Smooth muscle cell (in vitro differentiated cells): ENCODE results near the gene PDCD2L. TPM values are rescaled to one million over a fixed set of nuclear protein-coding genes. Genes with fewer than 3 reads are reported as not detected.

ENCODE experiments used
- DNase-seq: peaks from one replicate; lab custom pipeline; 2025; ENCODE audit not compliant: unreplicated experiment; lab: John Stamatoyannopoulos, UW
- H2AFZ ChIP-seq: fragments of 200-600 bp; sonication (generic); 2 replicates; pipeline ENCODE4 v1.6.0; 2016; ENCODE audit warnings: antibody characterized with exemption, low read depth, mild to moderate bottlenecking
- H3F3A ChIP-seq: fragments of 200-600 bp; sonication (generic); 2 replicates; pipeline ENCODE4 v1.6.0; 2017; ENCODE audit warnings: antibody characterized with exemption, low read depth
- H3K27ac ChIP-seq: fragments of 200-600 bp; sonication (generic); 2 replicates; pipeline ENCODE4 v1.5.1; 2016; ENCODE audit warnings: low read depth, mild to moderate bottlenecking
- H3K27me3 ChIP-seq: fragments of 200-600 bp; sonication (generic); 2 replicates; pipeline ENCODE4 v1.6.1; 2016; ENCODE audit warnings: low read depth, mild to moderate bottlenecking
- H3K36me3 ChIP-seq: fragments of 200-600 bp; sonication (generic); 2 replicates; pipeline ENCODE4 v1.5.1; 2016; ENCODE audit warnings: low read depth
- H3K4me1 ChIP-seq: fragments of 200-600 bp; sonication (generic); 2 replicates; pipeline ENCODE4 v1.5.1; 2016; ENCODE audit warnings: low read depth
- H3K4me2 ChIP-seq: fragments of 200-600 bp; sonication (generic); 2 replicates; pipeline ENCODE4 v1.6.0; 2016; ENCODE audit warnings: mild to moderate bottlenecking
- H3K4me3 ChIP-seq: fragments of 200-600 bp; sonication (generic); 2 replicates; pipeline ENCODE4 v1.5.1; 2016; ENCODE audit warnings: mild to moderate bottlenecking
- H3K79me2 ChIP-seq: fragments of 200-600 bp; sonication (generic); 2 replicates; pipeline ENCODE4 v1.6.0; 2016; ENCODE audit warnings: low read depth, mild to moderate bottlenecking
- H3K9ac ChIP-seq: fragments of 200-600 bp; sonication (generic); 2 replicates; pipeline ENCODE4 v1.6.0; 2016; ENCODE audit warnings: low read depth
- H3K9me3 ChIP-seq: fragments of 200-600 bp; sonication (generic); replicated peaks from 2 replicates; pipeline ENCODE4 v1.5.1; 2016; ENCODE audit warnings: low read depth
- H4K20me1 ChIP-seq: fragments of 200-600 bp; sonication (generic); 2 replicates; pipeline ENCODE4 v1.6.0; 2016; ENCODE audit warnings: low read depth
- WGBS: methylation state at CpG from one replicate; pipeline ENCODE4 v1.1.7; 2016; ENCODE audit warnings: low lambda C conversion rate; 5-methylcytosine and 5-hydroxymethylcytosine counted together
- polyA plus RNA-seq: library from polyadenylated mRNA; unstranded; fragments of >200 nt; fragmentation: Nextera tagmentation; extraction: Ambion mirVana; gene quantifications from 2 replicates; pipeline ENCODE4 v1.2.1, GENCODE V29; 2016
- total RNA-seq: library from RNA; depleted of rRNA; stranded (reverse); fragments of >200 nt; gene quantifications from 2 replicates; pipeline ENCODE4 v1.2.3, GENCODE V29; 2014
- TF ChIP-seq, protein P1 (sequence below): fragments of 200-600 bp; sonication (generic); IDR thresholded peaks from 2 replicates; pipeline ENCODE4 v1.5.1; 2017; ENCODE audit warnings: borderline replicate concordance, mild to moderate bottlenecking, antibody characterized with exemption; ENCODE audit not compliant: insufficient read depth, poor library complexity, severe bottlenecking

PDCD2L gene
- total and polyA plus RNA-seq, 2 experiments from 2014 or later = 4.4 to 6.0 TPM

GRCh38 chr19:34360354-34360909 lies 43.8 kb upstream of the PDCD2L start:
- DNase-seq = no peak

GRCh38 chr19:34362679-34363069 lies 41.5 kb upstream of the PDCD2L start:
- H4K20me1 ChIP-seq = peaks cover 19% of the 10 kb centered on the region
- H3K9ac ChIP-seq = no peak overlapping the region
- peaks cover 3% of the 10 kb centered on the region for H3F3A ChIP-seq
- H3K27me3 ChIP-seq = no peaks in the 10 kb centered on the region
- H3K4me3 ChIP-seq = no peak overlapping the region
- no peak overlapping the region for H3K4me2 ChIP-seq
- no peak overlapping the region for H3K27ac ChIP-seq
- no peak for DNase-seq
- WGBS = 79% methylated on average over 3 of the region's 3 CpGs
- H3K36me3 ChIP-seq = peaks cover 7% of the 10 kb centered on the region
- TF ChIP-seq, protein P1, sequence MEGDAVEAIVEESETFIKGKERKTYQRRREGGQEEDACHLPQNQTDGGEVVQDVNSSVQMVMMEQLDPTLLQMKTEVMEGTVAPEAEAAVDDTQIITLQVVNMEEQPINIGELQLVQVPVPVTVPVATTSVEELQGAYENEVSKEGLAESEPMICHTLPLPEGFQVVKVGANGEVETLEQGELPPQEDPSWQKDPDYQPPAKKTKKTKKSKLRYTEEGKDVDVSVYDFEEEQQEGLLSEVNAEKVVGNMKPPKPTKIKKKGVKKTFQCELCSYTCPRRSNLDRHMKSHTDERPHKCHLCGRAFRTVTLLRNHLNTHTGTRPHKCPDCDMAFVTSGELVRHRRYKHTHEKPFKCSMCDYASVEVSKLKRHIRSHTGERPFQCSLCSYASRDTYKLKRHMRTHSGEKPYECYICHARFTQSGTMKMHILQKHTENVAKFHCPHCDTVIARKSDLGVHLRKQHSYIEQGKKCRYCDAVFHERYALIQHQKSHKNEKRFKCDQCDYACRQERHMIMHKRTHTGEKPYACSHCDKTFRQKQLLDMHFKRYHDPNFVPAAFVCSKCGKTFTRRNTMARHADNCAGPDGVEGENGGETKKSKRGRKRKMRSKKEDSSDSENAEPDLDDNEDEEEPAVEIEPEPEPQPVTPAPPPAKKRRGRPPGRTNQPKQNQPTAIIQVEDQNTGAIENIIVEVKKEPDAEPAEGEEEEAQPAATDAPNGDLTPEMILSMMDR = no peak
- H2AFZ ChIP-seq = no peak overlapping the region
- H3K9me3 ChIP-seq = no peaks in the 10 kb centered on the region
- H3K4me1 ChIP-seq = peaks cover 8% of the 10 kb centered on the region
- H3K79me2 ChIP-seq = peaks cover 25% of the 10 kb centered on the region

More at GRCh38 chr19:34360354-34360909, 43.8 kb upstream of the PDCD2L start:
- Histone ChIP-seq H3K27me3 (no peaks in the 10 kb centered on the region), H3K4me2 (no peak overlapping the region), H3F3A (peaks cover 3% of the 10 kb centered on the region), H3K36me3 (no peaks in the 10 kb centered on the region), H3K79me2 (peaks cover 4% of the 10 kb centered on the region), H3K9ac (no peak overlapping the region), H3K4me1 (peaks cover 8% of the 10 kb centered on the region), H3K4me3 (no peak overlapping the region), H2AFZ (no peak overlapping the region), H4K20me1 (no peaks in the 10 kb centered on the region), H3K9me3 (no peaks in the 10 kb centered on the region), H3K27ac (no peak overlapping the region)
- TF ChIP-seq, protein P1 = no peak
- over 99% methylated on average over 9 of the region's 9 CpGs for WGBS

GRCh38 chr19:34363094-34363493 lies 41.1 kb upstream of the PDCD2L start:
- TF ChIP-seq, protein P1 = no peak
- Histone ChIP-seq H3K79me2 (peaks cover 27% of the 10 kb centered on the region), H3K27me3 (no peaks in the 10 kb centered on the region), H3K9ac (no peak overlapping the region), H3K27ac (no peak overlapping the region), H3K4me3 (no peak overlapping the region), H3K4me2 (no peak overlapping the region), H3K4me1 (peaks cover 8% of the 10 kb centered on the region), H3K36me3 (peaks cover 7% of the 10 kb centered on the region), H2AFZ (no peak overlapping the region), H4K20me1 (peaks cover 23% of the 10 kb centered on the region), H3K9me3 (no peaks in the 10 kb centered on the region), H3F3A (peaks cover 3% of the 10 kb centered on the region)
- DNase-seq = no peak
- 83% methylated on average over 4 of the region's 4 CpGs for WGBS

DNA sequence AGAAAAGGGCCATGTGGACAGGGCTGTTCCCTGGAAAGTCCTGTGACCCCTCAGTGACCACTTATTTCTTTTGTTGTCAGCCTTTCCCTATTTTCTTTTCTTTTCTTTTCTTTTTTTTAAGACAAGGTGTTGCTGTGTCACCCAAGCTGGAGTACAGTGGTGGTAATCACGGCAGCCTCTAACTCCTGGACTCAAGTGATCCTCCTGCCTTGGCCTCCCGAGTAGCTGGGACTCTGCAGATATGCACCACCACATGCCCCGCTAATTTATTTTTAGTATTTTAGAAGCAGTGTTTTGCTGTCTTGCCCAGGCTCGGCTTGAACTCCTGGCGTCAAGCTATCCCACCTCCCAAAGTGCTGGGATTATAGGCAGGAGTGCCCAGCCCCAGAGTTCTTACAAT lies 40.3 kb upstream of the PDCD2L start:
- DNase-seq = no peak
- Histone ChIP-seq H3K27me3 (no peaks in the 10 kb centered on the region), H3K27ac (no peak overlapping the region), H3K4me1 (peaks cover 4% of the 10 kb centered on the region), H4K20me1 (peaks cover 30% of the 10 kb centered on the region), H3F3A (peaks cover 3% of the 10 kb centered on the region), H3K4me2 (no peak overlapping the region), H3K4me3 (no peak overlapping the region), H2AFZ (no peak overlapping the region), H3K9ac (no peak overlapping the region), H3K79me2 (peaks cover 27% of the 10 kb centered on the region), H3K36me3 (peaks cover 8% of the 10 kb centered on the region), H3K9me3 (no peaks in the 10 kb centered on the region)
- WGBS = 86% methylated on average over 5 of the region's 5 CpGs
- TF ChIP-seq, protein P1 = no peak
